Measurements from ENCODE around the gene HPS3.
A peak's percentile ranks its signal among the peaks of the same experiment; 100 is the strongest.

HPS3 gene

GRCh38 chr3:149145356-149145755 is 15.9 kb downstream of the HPS3 start:
- no peak for DNase-seq (ENCODE audit: low read depth in 2 of 2)
- no peak for TF ChIP-seq CTCF (IDR thresholded peaks at IDR 0.05; ENCODE audit: low read depth, low read length)
- no peak overlapping the region for H3K4me3 ChIP-seq (replicated peaks in 1 of 2; ENCODE audit: low read depth in 2 of 2, low read length in 2 of 2)

- DNase-seq (ENCODE audit: low read depth in 2 of 2): no peak
- no peak for TF ChIP-seq CTCF (IDR thresholded peaks at IDR 0.05; ENCODE audit: low read depth, low read length)
- H3K4me3 ChIP-seq (replicated peaks in 1 of 2; ENCODE audit: low read depth in 2 of 2, low read length in 2 of 2): no peak overlapping the region
Measured at GRCh38 chr3:149145974-149146373, 16.5 kb downstream of the HPS3 start.

- DNase-seq (ENCODE audit: low read depth in 2 of 2): no peak
- TF ChIP-seq CTCF (IDR thresholded peaks at IDR 0.05; ENCODE audit: low read depth, low read length): no peak
- no peak overlapping the region for H3K4me3 ChIP-seq (replicated peaks in 1 of 2; ENCODE audit: low read depth in 2 of 2, low read length in 2 of 2)
Measured at GRCh38 chr3:149150436-149150835, 21.0 kb downstream of the HPS3 start.

GRCh38 chr3:149151843-149152242 is 22.4 kb downstream of the HPS3 start:
- no peak overlapping the region for H3K4me3 ChIP-seq (replicated peaks in 1 of 2; ENCODE audit: low read depth in 2 of 2, low read length in 2 of 2)
- DNase-seq (ENCODE audit: low read depth in 2 of 2): peak; percentile 54 to 59

GRCh38 chr3:149152420-149152819 is 23.0 kb downstream of the HPS3 start:
- peak; percentile 26 to 79 for DNase-seq (ENCODE audit: low read depth in 2 of 2)
- H3K4me3 ChIP-seq (replicated peaks in 1 of 2; ENCODE audit: low read depth in 2 of 2, low read length in 2 of 2): no peak overlapping the region
- TF ChIP-seq CTCF (IDR thresholded peaks at IDR 0.05; ENCODE audit: low read depth, low read length): no peak

More at GRCh38 chr3:149151843-149152242, 22.4 kb downstream of the HPS3 start:
- no peak for TF ChIP-seq CTCF (IDR thresholded peaks at IDR 0.05; ENCODE audit: low read depth, low read length)

GRCh38 chr3:149153402-149153801 is 24.0 kb downstream of the HPS3 start:
- TF ChIP-seq CTCF (IDR thresholded peaks at IDR 0.05; ENCODE audit: low read depth, low read length): no peak
- no peak overlapping the region for H3K4me3 ChIP-seq (replicated peaks in 1 of 2; ENCODE audit: low read depth in 2 of 2, low read length in 2 of 2)
- DNase-seq (ENCODE audit: low read depth in 2 of 2): no peak

GRCh38 chr3:149160754-149161300 is 31.4 kb downstream of the HPS3 start:
- no peak overlapping the region for H3K4me3 ChIP-seq (replicated peaks in 1 of 2; ENCODE audit: low read depth in 2 of 2, low read length in 2 of 2)
- DNase-seq (ENCODE audit: low read depth in 2 of 2): peak in 1 of 2 donors; percentile 51
- no peak for TF ChIP-seq CTCF (IDR thresholded peaks at IDR 0.05; ENCODE audit: low read depth, low read length)
